ENCODE measurements around the gene PCDHGC5. TPM values are rescaled to one million over a fixed set of nuclear protein-coding genes. Genes with fewer than 3 reads are reported as not detected.
A peak's percentile ranks its signal among the peaks of the same experiment; 100 is the strongest.

PCDHGC5 gene
- total and polyA plus RNA-seq, 2 donors (not counting 1 experiment from before 2014, with no cell fraction given) = 0.10 to 0.67 TPM

DNA sequence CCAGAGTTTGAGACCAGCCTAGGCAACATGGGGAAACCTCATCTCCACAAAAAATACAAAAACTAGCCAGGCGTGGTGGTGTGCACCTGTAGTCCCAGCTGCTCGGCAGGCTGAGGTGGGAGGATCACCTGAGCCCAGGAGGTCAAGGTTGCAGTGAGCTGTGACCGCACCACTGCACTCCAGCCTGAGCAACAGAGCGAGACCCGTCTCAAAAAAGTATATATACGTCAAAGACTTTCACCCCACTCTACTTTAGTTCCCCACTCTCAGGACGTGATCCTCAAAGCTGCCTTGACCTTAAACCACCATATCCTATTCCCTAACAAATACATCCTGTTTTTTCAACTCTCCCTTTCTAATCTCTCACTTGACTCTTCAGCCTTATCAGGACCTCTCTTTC, 41.0 kb downstream of the PCDHGC5 start:
- ATAC-seq (ENCODE audit: low read depth) (peak; percentile 55), DNase-seq (peak; percentile 21)
- H3K27ac ChIP-seq (ENCODE audit: low read length in 2 of 2) = peak overlapping the region in 1 of 2 donors; percentile 17
- no peaks in the 10 kb centered on the region for H3K9me3 Mint-ChIP-seq (ENCODE audit: insufficient read depth)
- H4K20me1 ChIP-seq (ENCODE audit: control insufficient read depth, insufficient read depth, low read length, poor library complexity, severe bottlenecking) = peaks cover 2% of the 10 kb centered on the region
- peaks cover 5 to 9% of the 10 kb centered on the region in 2 donors for H3K4me1 ChIP-seq (ENCODE audit: control insufficient read depth in 2 of 2, insufficient read depth in 2 of 2, low read length in 2 of 2)
- WGBS (ENCODE audit: insufficient coverage) = 68% methylated on average over 7 of the region's 7 CpGs
- no peak overlapping the region for H3K27ac Mint-ChIP-seq
- TF ChIP-seq, protein P1, sequence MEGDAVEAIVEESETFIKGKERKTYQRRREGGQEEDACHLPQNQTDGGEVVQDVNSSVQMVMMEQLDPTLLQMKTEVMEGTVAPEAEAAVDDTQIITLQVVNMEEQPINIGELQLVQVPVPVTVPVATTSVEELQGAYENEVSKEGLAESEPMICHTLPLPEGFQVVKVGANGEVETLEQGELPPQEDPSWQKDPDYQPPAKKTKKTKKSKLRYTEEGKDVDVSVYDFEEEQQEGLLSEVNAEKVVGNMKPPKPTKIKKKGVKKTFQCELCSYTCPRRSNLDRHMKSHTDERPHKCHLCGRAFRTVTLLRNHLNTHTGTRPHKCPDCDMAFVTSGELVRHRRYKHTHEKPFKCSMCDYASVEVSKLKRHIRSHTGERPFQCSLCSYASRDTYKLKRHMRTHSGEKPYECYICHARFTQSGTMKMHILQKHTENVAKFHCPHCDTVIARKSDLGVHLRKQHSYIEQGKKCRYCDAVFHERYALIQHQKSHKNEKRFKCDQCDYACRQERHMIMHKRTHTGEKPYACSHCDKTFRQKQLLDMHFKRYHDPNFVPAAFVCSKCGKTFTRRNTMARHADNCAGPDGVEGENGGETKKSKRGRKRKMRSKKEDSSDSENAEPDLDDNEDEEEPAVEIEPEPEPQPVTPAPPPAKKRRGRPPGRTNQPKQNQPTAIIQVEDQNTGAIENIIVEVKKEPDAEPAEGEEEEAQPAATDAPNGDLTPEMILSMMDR (IDR thresholded peaks at IDR 0.05) = no peak
- no peak for TF ChIP-seq EZH2 (IDR thresholded peaks at IDR 0.05; ENCODE audit: borderline replicate concordance, insufficient read depth, low read depth, low read length, poor library complexity, severe bottlenecking)
- no peaks in the 10 kb centered on the region for H3K27me3 Mint-ChIP-seq
- H3K27me3 ChIP-seq (replicated peaks in 1 of 4; ENCODE audit: control extremely low read depth in 1 of 4, control insufficient read depth in 3 of 4, insufficient read depth in 4 of 4, low read length in 3 of 4) = no peaks in the 10 kb centered on the region
- POLR2A ChIA-PET = no interaction called here
- H3K9me3 ChIP-seq (ENCODE audit: control extremely low read depth in 1 of 3, control insufficient read depth in 2 of 3, insufficient read depth in 1 of 3, low read length in 2 of 3) = no peaks in the 10 kb centered on the region
- no peak overlapping the region for H3K9ac ChIP-seq (ENCODE audit: low read length)
- no peak overlapping the region for H3K4me3 Mint-ChIP-seq
- H3K36me3 ChIP-seq (replicated peaks in 1 of 2; ENCODE audit: control extremely low read depth in 1 of 2, control insufficient read depth in 1 of 2, extremely low read depth in 1 of 2, insufficient read depth in 2 of 2, low read length in 1 of 2) = peaks cover 3 to 82% of the 10 kb centered on the region in 2 experiments
- CTCF ChIA-PET = interaction anchor here (2.0 to 11.5 kb wide), 3 partner anchors 19 to 100 kb away, joined by 7 to 176 read pairs (median 20); partner anchors contain the start of genes PCDHGA12 and PCDHGC3
- peaks cover 2% of the 10 kb centered on the region for H3K4me1 Mint-ChIP-seq
- H2AFZ ChIP-seq (ENCODE audit: insufficient read depth, low read depth, low read length, poor library complexity, severe bottlenecking) = no peak overlapping the region
- H3K79me2 ChIP-seq (ENCODE audit: control insufficient read depth, insufficient read depth, low read length) = no peaks in the 10 kb centered on the region
- no peak overlapping the region for H3K4me3 ChIP-seq (ENCODE audit: control extremely low read depth in 1 of 5, extremely low read depth in 1 of 5, insufficient read depth in 1 of 5, low read depth in 2 of 5, low read length in 4 of 5)
- no peak overlapping the region for H3K4me2 ChIP-seq (replicated peaks; ENCODE audit: low read depth, low read length, poor library complexity, severe bottlenecking)
- intact Hi-C loops (cut with micrococcal nuclease) = no loop called here

DNA sequence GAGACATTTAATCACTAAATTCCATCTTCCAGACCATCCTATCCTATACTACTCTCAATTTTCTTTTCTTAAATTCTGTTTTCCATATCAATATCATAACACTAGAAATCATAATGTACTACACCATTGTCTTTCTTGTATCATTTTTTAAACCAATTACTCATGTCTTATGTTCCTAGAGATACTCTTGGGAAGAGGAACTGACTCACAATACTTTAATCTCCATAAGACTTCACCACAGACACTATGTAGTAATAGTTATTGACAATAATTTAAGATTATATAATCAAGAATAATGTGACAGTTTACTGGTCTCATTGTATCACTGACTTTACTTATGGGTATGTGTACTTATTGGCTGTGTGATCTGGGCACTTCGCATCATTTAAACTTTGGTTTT, 43.8 kb downstream of the PCDHGC5 start:
- Histone ChIP-seq H3K4me3 (ENCODE audit: control extremely low read depth in 1 of 5, extremely low read depth in 1 of 5, insufficient read depth in 1 of 5, low read depth in 2 of 5, low read length in 4 of 5) (no peak overlapping the region), H2AFZ (ENCODE audit: insufficient read depth, low read depth, low read length, poor library complexity, severe bottlenecking) (no peak overlapping the region), H3K4me1 (ENCODE audit: control insufficient read depth in 2 of 2, insufficient read depth in 2 of 2, low read length in 2 of 2) (peaks cover 5 to 9% of the 10 kb centered on the region in 2 donors), H3K79me2 (ENCODE audit: control insufficient read depth, insufficient read depth, low read length) (peaks cover 3% of the 10 kb centered on the region), H3K36me3 (replicated peaks in 1 of 2; ENCODE audit: control extremely low read depth in 1 of 2, control insufficient read depth in 1 of 2, extremely low read depth in 1 of 2, insufficient read depth in 2 of 2, low read length in 1 of 2) (peaks cover 2 to 62% of the 10 kb centered on the region in 2 experiments), H3K9ac (ENCODE audit: low read length) (no peak overlapping the region), H4K20me1 (ENCODE audit: control insufficient read depth, insufficient read depth, low read length, poor library complexity, severe bottlenecking) (no peaks in the 10 kb centered on the region), H3K4me2 (replicated peaks; ENCODE audit: low read depth, low read length, poor library complexity, severe bottlenecking) (no peak overlapping the region), H3K9me3 (ENCODE audit: control extremely low read depth in 1 of 3, control insufficient read depth in 2 of 3, insufficient read depth in 1 of 3, low read length in 2 of 3) (no peaks in the 10 kb centered on the region), H3K27ac (ENCODE audit: low read length in 2 of 2) (no peak overlapping the region), H3K27me3 (replicated peaks in 1 of 4; ENCODE audit: control extremely low read depth in 1 of 4, control insufficient read depth in 3 of 4, insufficient read depth in 4 of 4, low read length in 3 of 4) (no peaks in the 10 kb centered on the region)
- intact Hi-C loops (cut with micrococcal nuclease) = no loop called here
- no peak overlapping the region for H3K4me3 Mint-ChIP-seq
- ATAC-seq (ENCODE audit: low read depth) (no peak), DNase-seq (no peak)
- ChIA-PET CTCF (interaction anchor here (1.2 to 4.8 kb wide), 2 partner anchors 8 to 26 kb away, joined by 5 to 23 read pairs; no protein-coding TSS in a partner anchor), POLR2A (no interaction called here)
- TF ChIP-seq, protein P1 (IDR thresholded peaks at IDR 0.05) = no peak
- TF ChIP-seq EZH2 (IDR thresholded peaks at IDR 0.05; ENCODE audit: borderline replicate concordance, insufficient read depth, low read depth, low read length, poor library complexity, severe bottlenecking) = no peak
- H3K4me1 Mint-ChIP-seq = no peaks in the 10 kb centered on the region
- no CpG with 5 or more reads among the region's 1 CpG for WGBS (ENCODE audit: insufficient coverage)
- no peaks in the 10 kb centered on the region for H3K27me3 Mint-ChIP-seq
- H3K27ac Mint-ChIP-seq = no peak overlapping the region
- no peaks in the 10 kb centered on the region for H3K9me3 Mint-ChIP-seq (ENCODE audit: insufficient read depth)
